CD4-positive, alpha-beta T cell treated with Interleukin-10 for 1 hour (primary cell): ENCODE measurements around the gene C1orf74.
"Not testable (repeated sequence)": the region's sequence is repeated elsewhere in the genome, so short reads cannot be mapped to it uniquely, and the experiment has no call there.

Source experiments
- DNase-seq: peaks from one replicate; pipeline ENCODE4 v3.0.0-alpha.2; 2020

The C1orf74 gene

DNA sequence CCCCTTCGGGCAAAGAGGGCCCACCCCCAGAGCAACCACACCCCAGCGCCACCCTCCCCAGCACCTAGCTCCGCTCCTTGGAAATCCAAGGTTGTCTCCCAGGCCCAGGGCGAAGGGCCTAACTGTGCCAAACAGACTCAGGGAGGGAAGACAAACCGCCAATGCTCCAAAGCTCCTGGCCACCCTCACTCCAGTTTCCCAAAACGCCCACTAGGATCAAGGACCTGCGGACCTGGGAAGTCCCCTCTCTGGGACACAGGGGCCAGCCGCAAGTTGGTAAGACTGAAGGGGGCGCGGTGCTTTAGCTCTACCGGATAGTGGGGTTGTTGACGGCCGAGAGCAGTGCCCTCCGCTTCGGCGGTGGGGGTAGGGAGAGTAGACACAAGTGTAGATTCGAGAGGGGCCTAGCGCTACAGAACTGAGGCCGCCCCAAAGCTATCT, 21.0 kb upstream of the C1orf74 start:
- DNase-seq, result no peak

GRCh38 chr1:209803568-209803967, 19.2 kb upstream of the C1orf74 start:
- DNase-seq, result no peak

DNA sequence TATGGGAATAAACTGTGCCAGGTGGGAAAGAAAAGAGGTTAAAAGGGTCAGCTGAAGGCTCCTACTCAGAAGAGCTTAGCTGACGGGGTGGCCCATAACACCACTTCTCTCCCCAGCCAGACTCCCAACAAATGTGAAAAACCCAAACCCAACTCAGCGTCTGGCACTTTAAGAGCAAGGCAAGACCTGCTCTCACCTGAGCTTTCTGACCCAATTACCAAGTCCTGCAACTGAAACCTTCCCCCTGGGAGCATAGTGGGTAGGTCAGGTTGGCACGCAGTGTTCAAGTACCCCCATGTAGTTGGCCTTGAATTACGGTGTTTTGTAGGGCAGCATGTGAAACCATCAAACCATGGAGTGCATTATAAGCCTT, 18.4 kb upstream of the C1orf74 start:
- DNase-seq, result no peak

DNA sequence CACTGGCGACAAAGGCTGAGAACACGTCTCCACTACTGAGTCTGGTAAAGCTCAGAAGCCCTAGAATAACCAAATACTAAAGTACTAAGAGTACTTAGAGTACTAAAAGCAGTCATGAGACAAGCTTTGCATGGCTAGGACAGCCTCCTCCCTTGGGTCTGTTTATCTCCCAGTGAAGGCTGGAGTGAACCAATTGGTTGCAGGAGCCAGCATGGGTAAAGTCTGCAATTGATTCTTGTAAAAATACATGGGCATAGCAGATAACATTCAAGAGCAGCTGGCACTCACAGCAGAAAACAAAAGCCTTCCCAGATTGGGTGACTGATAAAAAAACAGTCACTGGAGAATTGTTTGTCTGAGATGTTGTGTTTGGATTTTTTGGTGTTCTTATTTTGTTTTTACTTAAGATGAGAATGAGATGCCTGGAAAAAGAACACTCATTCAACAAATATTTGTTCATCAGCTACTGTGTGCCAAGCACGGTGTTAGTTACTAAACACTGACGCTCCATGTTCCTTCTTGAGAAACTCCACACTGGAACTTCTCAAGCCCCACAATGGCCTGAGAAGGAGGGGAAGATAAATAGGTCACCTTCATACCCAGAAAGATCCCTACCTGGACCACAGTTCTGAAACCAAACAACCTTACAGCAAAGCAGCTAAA, 17.9 kb upstream of the C1orf74 start:
- DNase-seq, result no peak

DNA sequence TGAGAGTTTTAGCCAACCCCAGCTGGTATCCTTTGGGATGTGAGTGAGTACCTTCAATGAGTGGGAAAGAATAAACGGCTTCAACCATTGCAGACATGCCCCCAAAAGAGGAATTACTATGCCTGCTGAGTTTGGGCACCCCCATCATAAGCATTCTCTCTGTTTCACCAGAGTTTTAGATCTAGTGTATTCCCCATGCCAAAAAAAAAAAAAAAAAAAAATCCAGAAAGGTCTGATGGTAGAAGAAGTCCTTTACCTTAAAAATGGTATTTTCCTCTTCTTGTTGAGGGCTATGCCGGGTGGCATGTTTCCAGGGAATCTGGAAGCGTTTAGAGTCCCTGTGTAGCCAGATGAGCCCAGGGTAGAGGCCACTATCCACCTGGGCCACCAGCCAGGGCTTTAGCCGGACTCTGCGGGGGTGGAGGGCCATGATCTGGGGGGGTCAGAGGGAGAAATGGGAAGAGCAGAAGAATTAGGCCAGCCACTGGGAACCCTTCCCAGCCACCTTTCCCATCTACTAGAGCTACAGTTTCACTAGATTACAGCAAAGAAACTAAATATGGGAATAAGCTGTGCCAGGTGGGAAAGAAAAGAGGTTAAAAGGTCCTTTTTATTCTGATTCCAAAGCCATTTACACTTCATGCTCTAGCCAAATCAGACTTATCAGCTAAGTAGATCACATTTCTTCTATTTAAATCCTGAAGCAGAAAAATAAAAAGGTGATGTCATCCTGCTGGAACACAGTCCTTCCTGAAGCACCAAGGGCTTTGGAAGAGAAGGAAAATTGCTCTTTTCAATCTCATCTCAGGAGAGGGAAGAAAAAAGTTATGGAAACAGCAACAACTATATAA, 16.9 kb upstream of the C1orf74 start:
- no peak for DNase-seq

- DNase-seq, result no peak
Measured at GRCh38 chr1:209797978-209798639, 13.8 kb upstream of the C1orf74 start.

DNA sequence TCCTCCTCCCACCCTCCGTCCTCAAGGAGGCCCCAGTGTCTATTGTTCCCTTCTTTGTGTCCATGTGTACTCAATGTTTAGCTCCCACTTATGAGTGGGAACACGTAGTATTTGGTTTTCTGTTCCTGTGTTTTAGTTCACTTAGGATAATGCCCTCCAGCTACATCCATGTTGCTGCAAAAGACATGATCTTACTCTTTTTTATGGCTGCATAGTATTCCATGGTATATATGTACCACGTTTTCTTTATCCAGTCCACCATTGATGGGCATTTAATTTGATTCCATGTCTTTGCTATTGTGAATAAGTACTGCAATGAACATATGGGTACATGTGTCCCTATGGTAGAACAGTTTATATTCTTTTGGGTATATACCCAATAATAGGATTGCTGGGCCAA, 9.4 kb upstream of the C1orf74 start:
- not testable (repeated sequence) for DNase-seq

GRCh38 chr1:209791920-209792319, 7.6 kb upstream of the C1orf74 start:
- no peak for DNase-seq

DNA sequence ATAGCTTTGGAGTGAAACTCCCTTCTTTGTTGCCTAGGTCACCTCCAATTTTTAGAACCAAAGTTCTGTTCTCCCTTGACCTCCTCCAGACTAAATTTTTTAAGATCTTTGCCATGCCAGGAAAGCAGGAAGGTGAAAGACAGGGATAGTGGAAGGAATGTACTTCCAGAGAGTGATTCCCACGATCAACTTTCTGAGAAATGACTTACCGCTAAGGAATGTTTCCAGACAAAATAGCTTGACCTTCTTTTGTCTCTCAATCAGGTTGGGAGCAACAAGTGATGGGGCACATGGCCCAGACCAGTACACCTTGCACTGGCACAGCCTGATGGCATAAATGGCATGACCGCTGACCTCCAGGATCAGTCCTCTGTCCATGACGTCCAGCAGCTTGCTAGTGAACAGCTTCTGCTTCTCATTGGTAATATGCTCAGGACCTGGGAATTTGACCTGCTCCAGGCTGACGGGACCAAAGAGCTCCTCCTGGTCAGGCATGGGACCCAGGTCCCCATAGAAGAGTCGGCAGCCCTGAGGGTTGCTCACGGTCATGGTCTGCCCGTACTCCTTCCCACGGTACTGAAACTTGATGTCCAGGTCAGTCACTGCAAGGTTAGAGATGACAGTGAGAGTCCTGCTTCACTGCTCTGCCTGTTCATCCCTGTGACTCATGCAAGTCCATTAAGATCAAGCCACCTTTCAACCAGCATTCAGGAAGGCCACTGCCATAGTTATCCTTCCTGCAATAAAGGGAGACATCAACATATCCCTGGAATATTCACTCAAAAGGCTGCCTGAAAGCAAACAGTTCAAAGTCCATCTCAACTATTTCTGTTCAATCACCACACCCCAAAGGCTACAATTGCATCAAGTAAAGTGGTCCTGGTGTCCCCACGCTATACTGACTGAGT, 6.2 kb upstream of the C1orf74 start:
- no peak for DNase-seq

DNA sequence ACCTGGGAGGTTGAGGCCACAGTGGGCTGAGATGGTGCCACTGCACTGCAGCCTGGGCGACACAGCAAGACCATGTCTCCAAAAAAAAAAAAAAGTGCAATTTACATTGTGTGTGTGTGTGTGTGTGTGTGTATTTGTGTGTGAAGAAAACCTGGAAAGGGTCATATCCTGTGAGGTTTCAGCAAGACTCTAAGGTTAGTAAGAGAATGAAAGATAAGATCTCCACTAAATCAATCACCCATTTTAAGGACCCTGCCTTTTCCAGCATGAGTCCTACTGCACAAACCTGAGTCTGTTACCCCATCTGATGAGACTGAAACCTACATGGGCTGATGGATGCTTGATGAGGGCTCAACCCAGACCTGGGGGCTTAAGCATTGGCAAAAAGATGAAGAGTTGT, 4.9 kb upstream of the C1orf74 start:
- no peak for DNase-seq

DNA sequence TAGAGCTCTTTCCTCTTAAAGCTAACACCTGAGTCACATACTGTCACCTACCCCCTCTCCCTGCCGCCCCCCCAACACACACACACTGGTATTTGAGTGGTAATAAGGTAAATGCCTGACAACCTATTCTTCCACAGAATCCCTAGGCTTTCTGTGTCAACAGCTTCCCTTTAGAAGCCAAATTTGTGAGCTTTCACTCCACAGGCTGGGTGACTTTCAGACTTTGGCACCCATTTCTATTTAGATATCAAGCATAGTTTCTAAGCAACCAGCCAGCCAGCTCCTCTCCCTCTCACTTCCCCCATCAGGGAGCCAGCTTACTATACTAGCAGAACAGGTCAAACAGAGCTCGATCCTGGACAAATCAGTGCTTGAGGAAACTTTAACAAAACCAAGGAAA, 3.2 kb upstream of the C1orf74 start:
- no peak for DNase-seq

DNA sequence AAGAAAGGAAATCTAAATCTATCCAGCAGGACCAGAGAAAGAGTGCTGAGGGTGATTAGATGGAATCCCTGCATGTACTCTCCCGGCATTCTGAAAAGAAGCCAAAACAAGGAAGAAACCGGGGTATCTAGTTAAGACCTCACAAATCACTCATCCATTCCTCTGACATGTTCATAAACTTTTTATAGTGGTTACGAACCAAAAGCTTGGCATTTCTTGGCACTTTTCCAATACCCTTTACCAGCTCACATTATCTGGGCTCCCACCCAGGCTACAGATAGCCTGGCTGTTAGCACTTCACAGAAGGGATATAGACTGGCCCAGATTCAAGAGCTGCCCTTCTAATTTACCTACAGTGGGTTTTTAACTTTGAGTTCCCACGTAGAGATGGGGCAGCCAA, 1.8 kb upstream of the C1orf74 start:
- DNase-seq, result no peak

GRCh38 chr1:209785592-209785991, 1.2 kb upstream of the C1orf74 start:
- DNase-seq, result no peak

DNA sequence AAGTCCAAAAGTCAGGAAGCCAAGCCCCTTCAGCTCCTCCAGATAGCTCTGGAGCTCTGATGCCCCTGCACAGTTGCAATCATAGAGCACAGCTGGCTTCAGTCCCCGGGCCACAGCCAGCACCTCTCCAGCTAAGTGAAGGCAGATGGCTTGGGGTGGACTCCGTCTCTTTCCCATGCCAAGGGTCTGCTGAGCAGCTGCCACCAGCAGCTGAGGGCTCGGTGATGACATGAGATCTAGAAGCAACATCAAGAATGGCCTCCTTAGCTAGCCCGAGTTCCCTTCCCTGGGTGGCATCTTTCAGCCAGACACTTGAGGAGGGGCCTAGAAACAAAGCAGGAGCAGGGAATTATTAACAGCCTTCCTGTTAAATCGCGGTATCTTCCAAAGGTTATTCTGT, 973 bp downstream of the C1orf74 start:
- DNase-seq, result no peak

DNA sequence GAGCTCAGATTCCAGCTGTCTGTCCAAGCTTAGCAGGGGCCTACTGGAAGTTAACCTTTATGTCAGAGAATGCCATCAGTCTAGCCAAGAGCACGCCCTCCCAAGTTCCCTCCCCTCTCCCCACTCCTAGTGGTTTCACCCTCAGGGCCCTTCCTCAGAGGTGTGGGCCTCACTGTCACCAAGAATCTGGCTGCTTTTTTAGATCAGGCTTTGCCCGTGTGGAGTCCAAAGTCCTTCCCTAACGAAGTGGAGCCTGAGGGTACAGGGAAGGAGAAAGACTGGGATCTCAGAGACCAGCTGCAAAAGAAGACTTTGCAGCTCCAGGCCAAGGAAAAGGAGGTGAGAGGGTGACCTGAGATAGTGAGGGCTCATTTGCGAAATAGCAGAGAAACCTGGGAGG, 4.1 kb downstream of the C1orf74 start:
- DNase-seq, result no peak

DNA sequence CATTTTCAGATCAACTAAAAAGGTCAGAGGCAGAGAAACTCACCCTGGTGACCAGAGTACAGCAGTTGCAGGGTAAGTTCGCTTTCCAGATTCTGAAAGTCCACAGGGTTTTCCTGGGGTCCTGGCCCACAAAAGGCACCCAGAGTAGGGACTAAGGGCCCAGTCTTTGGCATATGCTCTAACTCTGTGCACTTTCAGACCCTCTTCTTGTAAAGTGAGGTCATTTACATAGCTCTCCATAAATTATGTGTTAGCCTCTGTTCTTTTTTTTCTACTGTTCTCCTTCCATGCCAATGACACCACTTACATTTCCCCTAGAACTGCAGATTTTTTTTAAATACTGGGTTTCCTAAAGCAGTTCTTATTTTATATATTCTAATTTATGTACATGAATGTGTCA, 6.3 kb downstream of the C1orf74 start:
- no peak for DNase-seq

GRCh38 chr1:209777587-209777986, 6.8 kb downstream of the C1orf74 start:
- no peak for DNase-seq

- no peak for DNase-seq
Measured at GRCh38 chr1:209775678-209776077, 8.7 kb downstream of the C1orf74 start.

- DNase-seq, result no peak
Measured at GRCh38 chr1:209774592-209774991, 9.8 kb downstream of the C1orf74 start.

GRCh38 chr1:209772126-209772525, 12.2 kb downstream of the C1orf74 start:
- DNase-seq, result no peak

DNA sequence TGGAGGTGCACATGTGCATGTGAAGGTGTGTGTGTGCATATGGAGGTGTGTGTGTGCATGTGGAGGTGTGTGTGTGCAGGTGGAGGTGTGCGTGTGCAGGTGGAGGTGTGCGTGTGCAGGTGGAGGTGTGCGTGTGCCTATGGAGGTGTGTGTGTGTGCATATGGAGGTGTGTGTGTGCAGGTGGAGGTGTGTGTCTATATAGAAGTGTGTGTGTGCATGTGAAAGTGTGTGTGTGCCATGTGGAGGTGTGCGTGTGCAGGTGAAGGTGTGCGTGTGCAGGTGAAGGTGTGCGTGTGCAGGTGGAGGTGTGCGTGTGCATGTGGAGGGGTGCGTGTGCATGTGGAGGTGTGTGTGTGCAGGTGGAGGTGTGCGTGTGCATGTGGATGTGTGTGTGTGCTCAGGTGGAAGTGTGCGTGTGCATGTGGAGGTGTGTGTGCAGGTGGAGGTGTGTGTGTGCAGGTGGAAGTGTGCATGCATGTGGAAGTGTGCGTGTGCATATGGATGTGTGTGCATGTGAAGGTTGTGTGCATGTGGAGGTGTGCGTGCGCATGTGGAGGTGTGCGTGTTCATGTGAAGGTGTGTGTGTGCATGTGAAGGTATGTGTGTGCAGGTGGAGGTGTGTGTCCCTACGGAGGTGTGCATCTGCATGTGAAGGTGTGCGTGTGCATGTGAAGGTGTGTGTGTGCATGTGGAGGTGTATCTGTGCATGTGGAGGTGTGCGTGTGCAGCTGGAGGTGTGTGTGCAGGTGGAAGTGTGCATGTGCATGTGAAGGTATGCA, 13.5 kb downstream of the C1orf74 start:
- DNase-seq, result no peak

DNA sequence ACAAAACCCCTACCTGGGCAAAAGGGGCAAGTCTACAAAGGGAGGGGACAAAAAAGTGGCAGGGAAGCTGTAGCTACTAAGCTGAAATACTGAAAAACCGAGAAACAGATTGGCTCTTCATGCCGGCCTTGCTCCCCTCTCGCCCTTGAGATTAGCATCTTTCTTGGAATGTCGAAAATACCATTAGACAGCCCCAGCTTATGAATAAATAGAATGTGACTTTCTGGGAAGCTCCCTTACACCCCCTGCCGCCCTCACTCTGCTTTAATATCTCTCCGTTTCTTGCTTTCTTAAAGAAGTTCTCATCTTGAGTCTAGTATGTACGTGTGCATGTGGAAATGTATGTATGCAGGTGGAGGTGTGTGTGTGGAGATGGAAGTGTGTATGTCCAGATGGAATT, 14.4 kb downstream of the C1orf74 start:
- DNase-seq, result no peak
